Ovary (tissue), 9 donors: ENCODE results near the gene BICRA. TPM values are rescaled to one million over a fixed set of nuclear protein-coding genes. Genes with fewer than 3 reads are reported as not detected.

Experiments used
- DNase-seq, 5 donors: peaks; one replicate each; pipeline ENCODE4 v3.0.0-alpha.2; 2019 to 2020
- H3K27ac ChIP-seq, 2 donors: fragments of 200-600 bp; one replicate each; pipeline versions ENCODE4 v1.5.1 to v1.8.0; 2019 to 2022
- H3K27me3 ChIP-seq: fragments of 200-600 bp; one replicate; pipeline ENCODE4 v1.8.0; 2022
- H3K36me3 ChIP-seq: fragments of 200-600 bp; sonication (generic); one replicate; pipeline ENCODE4 v1.5.1; 2019
- H3K4me1 ChIP-seq: one replicate; pipeline ENCODE4 v1.8.1; 2013; ENCODE audit warnings: mild to moderate bottlenecking, moderate library complexity; ENCODE audit not compliant: insufficient read depth
- H3K4me3 ChIP-seq: fragments of 200-600 bp; sonication (generic); one replicate; pipeline ENCODE4 v1.5.1; 2017
- H3K9me3 ChIP-seq, 2 donors: fragments of 200-600 bp in 1 of 2; sonication (generic) in 1 of 2; one replicate each; pipeline versions ENCODE4 v1.5.1 to v1.8.1; 2013 to 2019; ENCODE audit warnings: mild to moderate bottlenecking in 1 of 2, moderate library complexity in 1 of 2
- EP300 ChIP-seq: sonication (generic); formaldehyde crosslinking; IDR thresholded peaks from one replicate; pipeline ENCODE4 v1.6.1; 2017; ENCODE audit warnings: antibody characterized with exemption
- POLR2A ChIP-seq: fragments of 450-650 bp; IDR thresholded peaks from one replicate; pipeline ENCODE4 v1.6.1; 2017; ENCODE audit warnings: antibody characterized with exemption, mild to moderate bottlenecking, moderate library complexity
- WGBS, 3 donors: extraction: QIAGEN DNeasy Blood & Tissue Kit in 1 of 3; methylation state at CpG; one replicate each; pipeline versions ENCODE4 v1.1.5 to v1.1.7; 2013 to 2017; 5-methylcytosine and 5-hydroxymethylcytosine counted together
- intact Hi-C, 4 donors: fragments of 100-400 bp; cut with DNase I; formaldehyde crosslinking; loops; one replicate each; pipeline versions ENCODE4 v1.11.0 to v1.15.1; 2022 to 2023
- polyA plus RNA-seq, 2 donors: library from polyadenylated mRNA; stranded (reverse); fragments of 200-250 nt in 1 of 2; fragments of 350-450 nt in 1 of 2; fragmentation: Illumina TruSeq in 1 of 2; extraction: RNeasy Lipid Tissue Mini Kit (QIAGEN cat#74804) in 1 of 2; gene quantifications; one replicate each; pipeline ENCODE4 v1.2.3, GENCODE V29; 2013 to 2014
- total RNA-seq, 7 donors: library from RNA; depleted of rRNA in 2 of 7; stranded (reverse); fragments of >200 nt in 2 of 7; fragmentation: NEBNext Ultra II Directional in 3 of 7; extraction: Animal tissue kit (Norgen Biotek cat#: 25700) in 3 of 7; gene quantifications; one replicate each; pipeline versions ENCODE4 v1.1.0 to v1.2.4, GENCODE V29; 2016 to 2023
- TF ChIP-seq, protein P1 (sequence below), 3 donors: fragments of 450-650 bp in 2 of 3; fragments of 200-600 bp in 1 of 3; IDR thresholded peaks; one replicate each; pipeline versions ENCODE4 v1.5.1 to v1.8.0; 2016 to 2022; ENCODE audit warnings: antibody characterized with exemption in 3 of 3, mild to moderate bottlenecking in 1 of 3
- donor health status: DM: no; HTN: no; CAD: no; lungs with moderate emphysema.
- donor health status: DM: no; HTN: no; CAD: no.
- donor health status: Bipolar disorder and iron deficiency.
- donor health status: DM: yes; HTN: yes; CAD: no.
- donor health status: DM: no; HTN: no; CAD: no.
- donor health status: DM: yes; HTN: yes; CAD: no.

Gene BICRA
- total and polyA plus RNA-seq, 9 donors = 3.7 to 21.7 (median 12.9) TPM

DNA sequence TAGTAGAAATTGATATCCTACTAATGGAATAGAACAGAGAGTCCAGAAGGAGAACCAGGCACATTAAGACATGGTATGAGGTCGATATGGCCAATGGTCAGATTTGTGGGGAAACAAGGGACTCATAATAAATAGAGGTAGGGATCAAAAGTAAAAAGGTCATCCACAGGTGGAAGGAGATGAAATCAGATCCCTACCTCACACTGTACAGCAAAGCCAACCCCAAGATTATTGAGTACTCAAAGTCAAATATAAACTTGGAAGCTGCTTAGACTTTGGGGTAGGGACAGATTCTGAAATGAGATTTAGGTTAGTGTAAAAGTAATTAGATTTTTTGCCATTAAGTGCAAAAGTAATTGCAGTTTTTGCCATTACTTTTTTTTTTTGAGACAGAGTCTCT, 40.7 kb downstream of the BICRA start:
- TF ChIP-seq EP300 (no peak), POLR2A (no peak)
- TF ChIP-seq, protein P1, sequence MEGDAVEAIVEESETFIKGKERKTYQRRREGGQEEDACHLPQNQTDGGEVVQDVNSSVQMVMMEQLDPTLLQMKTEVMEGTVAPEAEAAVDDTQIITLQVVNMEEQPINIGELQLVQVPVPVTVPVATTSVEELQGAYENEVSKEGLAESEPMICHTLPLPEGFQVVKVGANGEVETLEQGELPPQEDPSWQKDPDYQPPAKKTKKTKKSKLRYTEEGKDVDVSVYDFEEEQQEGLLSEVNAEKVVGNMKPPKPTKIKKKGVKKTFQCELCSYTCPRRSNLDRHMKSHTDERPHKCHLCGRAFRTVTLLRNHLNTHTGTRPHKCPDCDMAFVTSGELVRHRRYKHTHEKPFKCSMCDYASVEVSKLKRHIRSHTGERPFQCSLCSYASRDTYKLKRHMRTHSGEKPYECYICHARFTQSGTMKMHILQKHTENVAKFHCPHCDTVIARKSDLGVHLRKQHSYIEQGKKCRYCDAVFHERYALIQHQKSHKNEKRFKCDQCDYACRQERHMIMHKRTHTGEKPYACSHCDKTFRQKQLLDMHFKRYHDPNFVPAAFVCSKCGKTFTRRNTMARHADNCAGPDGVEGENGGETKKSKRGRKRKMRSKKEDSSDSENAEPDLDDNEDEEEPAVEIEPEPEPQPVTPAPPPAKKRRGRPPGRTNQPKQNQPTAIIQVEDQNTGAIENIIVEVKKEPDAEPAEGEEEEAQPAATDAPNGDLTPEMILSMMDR (IDR thresholded peaks at IDR 0.05) = no peak
- intact Hi-C loops = no loop called here
- no peak for DNase-seq
- Histone ChIP-seq H3K9me3 (no peaks in the 10 kb centered on the region), H3K27me3 (no peaks in the 10 kb centered on the region), H3K4me1 (no peaks in the 10 kb centered on the region), H3K27ac (no peak overlapping the region), H3K36me3 (no peaks in the 10 kb centered on the region), H3K4me3 (no peak overlapping the region)
- 96 to 98% (median 98%) methylated on average over 1 of the region's 1 CpG for WGBS, 3 donors

DNA sequence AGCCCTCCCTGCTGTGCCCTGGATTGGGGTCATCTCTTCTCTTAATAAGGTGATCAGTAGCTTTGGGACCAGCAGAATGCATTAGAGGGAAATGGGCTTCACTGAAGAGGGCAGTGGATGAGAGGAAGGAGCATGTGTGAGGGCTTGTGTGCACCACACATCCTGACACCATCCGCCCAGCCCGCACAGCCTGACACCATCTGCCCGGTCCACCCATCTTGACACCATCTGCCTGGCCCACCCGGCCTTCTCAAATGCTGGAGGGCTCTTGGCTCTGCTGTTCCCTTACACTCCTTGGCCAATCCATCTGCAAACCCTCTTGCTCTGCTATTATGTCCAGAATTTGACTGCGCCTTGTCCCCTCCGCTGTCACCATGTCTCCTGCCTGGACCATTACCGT, 41.8 kb downstream of the BICRA start:
- intact Hi-C loops = no loop called here
- no peak overlapping the region for H3K27ac ChIP-seq
- DNase-seq = no peak
- TF ChIP-seq POLR2A (no peak), EP300 (no peak)
- TF ChIP-seq, protein P1 (IDR thresholded peaks at IDR 0.05) = no peak
- no peak overlapping the region for H3K4me3 ChIP-seq
- no peaks in the 10 kb centered on the region for H3K36me3 ChIP-seq
- H3K9me3 ChIP-seq = no peaks in the 10 kb centered on the region
- WGBS, 3 donors = 94 to 98% (median 96%) methylated on average over 7 of the region's 7 CpGs
- no peaks in the 10 kb centered on the region for H3K27me3 ChIP-seq
- no peaks in the 10 kb centered on the region for H3K4me1 ChIP-seq

DNA sequence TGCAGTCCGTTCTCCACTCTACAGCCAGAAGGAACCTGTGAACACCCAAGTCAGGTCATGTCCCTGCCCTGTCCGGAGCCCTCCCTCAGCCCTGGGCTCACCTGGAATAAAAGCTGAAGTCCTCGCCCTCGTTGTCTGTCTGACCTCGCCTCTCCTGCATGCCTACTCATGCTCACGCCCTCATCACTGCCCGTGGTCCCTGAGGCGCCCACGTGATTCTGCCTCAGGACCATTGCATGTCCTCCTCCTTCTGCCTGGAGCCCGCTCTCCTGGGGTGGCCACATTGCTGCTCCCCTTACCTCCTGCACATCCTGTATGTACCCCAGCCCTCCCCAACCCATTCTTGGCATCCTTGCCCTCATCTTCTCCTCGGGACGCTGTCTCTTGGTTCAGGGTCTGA, 42.2 kb downstream of the BICRA start:
- no peak for DNase-seq
- H3K27ac ChIP-seq = no peak overlapping the region
- intact Hi-C loops = no loop called here
- no peak overlapping the region for H3K4me3 ChIP-seq
- H3K4me1 ChIP-seq = no peaks in the 10 kb centered on the region
- TF ChIP-seq POLR2A = no peak
- TF ChIP-seq, protein P1 (IDR thresholded peaks at IDR 0.05) = no peak
- TF ChIP-seq EP300 = no peak
- no peaks in the 10 kb centered on the region for H3K9me3 ChIP-seq
- H3K36me3 ChIP-seq = no peaks in the 10 kb centered on the region
- WGBS, 3 donors = 93 to 95% (median 93%) methylated on average over 12 of the region's 12 CpGs
- H3K27me3 ChIP-seq = no peaks in the 10 kb centered on the region

DNA sequence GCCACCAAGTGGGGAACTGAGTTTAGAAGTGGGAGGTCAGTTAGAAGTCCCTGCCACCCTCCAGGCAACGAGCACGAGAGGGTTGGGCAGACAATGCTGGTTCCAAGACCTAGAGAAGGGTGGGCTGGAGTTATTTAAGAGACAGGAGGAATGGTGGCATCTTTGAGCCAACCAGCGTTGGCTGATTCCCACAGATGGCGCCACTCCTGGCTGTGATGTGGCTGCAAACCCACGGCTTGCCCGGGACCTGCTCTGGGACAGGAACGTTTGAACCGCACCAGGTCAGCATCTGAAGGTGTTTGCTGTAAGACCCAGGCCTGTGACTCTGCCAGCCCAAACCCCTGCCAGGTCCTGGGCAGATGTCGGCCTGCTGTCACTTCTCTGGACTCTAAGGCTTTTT, 42.8 kb downstream of the BICRA start:
- Histone ChIP-seq H3K27me3 (no peaks in the 10 kb centered on the region), H3K27ac (no peak overlapping the region), H3K36me3 (no peaks in the 10 kb centered on the region), H3K4me3 (no peak overlapping the region), H3K9me3 (no peaks in the 10 kb centered on the region), H3K4me1 (no peaks in the 10 kb centered on the region)
- no peak for DNase-seq
- intact Hi-C loops = no loop called here
- WGBS, 3 donors = 80 to 88% (median 84%) methylated on average over 9 of the region's 9 CpGs
- TF ChIP-seq POLR2A (no peak), EP300 (no peak)
- TF ChIP-seq, protein P1 (IDR thresholded peaks at IDR 0.05) = no peak

DNA sequence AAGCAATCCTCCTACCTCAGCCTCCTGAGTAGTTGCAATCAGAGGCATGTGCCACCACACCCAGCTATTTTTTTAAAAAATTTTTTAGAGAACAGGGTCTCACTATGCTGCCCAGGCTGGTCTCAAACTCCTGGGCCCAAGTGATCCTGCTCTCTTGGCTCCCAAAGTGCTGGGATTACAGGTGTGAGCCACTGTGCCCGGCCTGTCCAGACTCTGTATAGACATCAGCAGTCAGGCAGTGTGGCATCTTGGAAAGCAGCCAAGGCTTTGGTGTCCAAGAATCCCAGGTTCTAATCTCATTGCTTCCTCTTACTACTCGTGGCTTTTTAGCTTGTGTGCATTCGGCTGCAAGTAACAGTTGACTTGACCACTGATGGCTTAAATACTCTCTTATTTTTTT, 43.4 kb downstream of the BICRA start:
- 73 to 88% (median 77%) methylated on average over 3 of the region's 3 CpGs for WGBS, 3 donors
- H3K4me1 ChIP-seq = no peaks in the 10 kb centered on the region
- intact Hi-C loops = no loop called here
- H3K27ac ChIP-seq = no peak overlapping the region
- H3K27me3 ChIP-seq = no peaks in the 10 kb centered on the region
- no peaks in the 10 kb centered on the region for H3K9me3 ChIP-seq
- H3K36me3 ChIP-seq = no peaks in the 10 kb centered on the region
- no peak for DNase-seq
- H3K4me3 ChIP-seq = no peak overlapping the region
- TF ChIP-seq EP300 (no peak), POLR2A (no peak)
- TF ChIP-seq, protein P1 (IDR thresholded peaks at IDR 0.05) = no peak
